ENCODE measurements around the gene IQCH. TPM values are rescaled to one million over a fixed set of nuclear protein-coding genes. Genes with fewer than 3 reads are reported as not detected.

The IQCH gene
- polyA plus RNA-seq, 2 of the 4 experiments (the other 2 are of a cell fraction), result 1.5 to 3.8 TPM

DNA sequence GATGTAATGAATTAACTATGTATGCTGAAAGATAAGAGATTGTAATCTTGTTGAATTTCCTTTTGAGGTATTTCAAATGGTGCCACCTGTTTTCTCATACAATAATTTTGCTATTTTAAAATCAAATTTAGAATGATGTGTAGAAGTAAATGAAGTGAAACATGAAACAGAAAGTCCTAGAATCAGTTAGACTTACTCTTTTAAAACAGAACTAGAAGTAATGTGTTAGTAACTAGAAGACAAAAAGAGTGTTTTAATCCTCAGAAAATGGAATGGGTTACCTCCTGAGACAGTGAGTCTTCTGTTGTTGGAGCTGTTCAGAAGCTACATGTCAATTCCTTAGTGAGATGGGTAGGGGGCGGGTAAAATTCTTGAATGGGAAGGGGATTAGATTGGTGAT is 279.8 kb downstream of the IQCH start (continued):
- TF ChIP-seq NPAS2 (CRISPR knock-in tag; IDR thresholded peaks at IDR 0.05; ENCODE audit: borderline replicate concordance), result no peak
- no peak for TF ChIP-seq ZFP36 (IDR thresholded peaks at IDR 0.05; ENCODE audit: borderline replicate concordance, partially characterized antibody)
- no peak for TF ChIP-seq PBX3 (IDR thresholded peaks at IDR 0.05)
- TF ChIP-seq ESRRA (IDR thresholded peaks at IDR 0.05; ENCODE audit: borderline replicate concordance, low read length), result no peak
- TF ChIP-seq USF2 (IDR thresholded peaks at IDR 0.05), result no peak
- no peak for TF ChIP-seq PHF8 (IDR thresholded peaks at IDR 0.05; ENCODE audit: borderline replicate concordance, low read depth)
- TF ChIP-seq, protein P1, sequence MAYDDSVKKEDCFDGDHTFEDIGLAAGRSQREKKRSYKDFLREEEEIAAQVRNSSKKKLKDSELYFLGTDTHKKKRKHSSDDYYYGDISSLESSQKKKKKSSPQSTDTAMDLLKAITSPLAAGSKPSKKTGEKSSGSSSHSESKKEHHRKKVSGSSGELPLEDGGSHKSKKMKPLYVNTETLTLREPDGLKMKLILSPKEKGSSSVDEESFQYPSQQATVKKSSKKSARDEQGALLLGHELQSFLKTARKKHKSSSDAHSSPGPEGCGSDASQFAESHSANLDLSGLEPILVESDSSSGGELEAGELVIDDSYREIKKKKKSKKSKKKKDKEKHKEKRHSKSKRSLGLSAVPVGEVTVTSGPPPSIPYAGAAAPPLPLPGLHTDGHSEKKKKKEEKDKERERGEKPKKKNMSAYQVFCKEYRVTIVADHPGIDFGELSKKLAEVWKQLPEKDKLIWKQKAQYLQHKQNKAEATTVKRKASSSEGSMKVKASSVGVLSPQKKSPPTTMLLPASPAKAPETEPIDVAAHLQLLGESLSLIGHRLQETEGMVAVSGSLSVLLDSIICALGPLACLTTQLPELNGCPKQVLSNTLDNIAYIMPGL (CRISPR knock-in tag; IDR thresholded peaks at IDR 0.05; ENCODE audit: borderline replicate concordance), result no peak

DNA sequence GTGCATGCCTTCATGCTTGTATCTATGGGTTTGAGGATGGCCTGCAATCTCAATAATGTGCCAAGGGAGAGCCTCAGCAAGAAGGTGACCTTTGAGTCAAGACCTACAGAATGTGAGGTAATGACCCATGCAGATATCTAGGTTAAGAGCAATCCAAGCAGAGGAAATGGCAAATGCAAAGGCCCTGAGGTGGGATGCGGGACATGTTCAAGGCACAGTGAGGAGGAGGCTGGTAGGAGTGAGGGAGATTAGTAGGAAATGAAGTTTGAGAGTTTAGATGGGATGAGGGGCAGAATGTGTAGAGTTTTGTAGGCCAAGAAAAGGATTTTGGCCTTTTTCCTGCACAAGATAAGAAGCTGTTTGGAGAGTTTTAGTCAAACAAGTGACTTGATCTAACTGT is 283.2 kb downstream of the IQCH start:
- H3K27ac ChIP-seq, result no peak overlapping the region
- TF ChIP-seq EHMT2 (IDR thresholded peaks at IDR 0.05; ENCODE audit: low read depth), result no peak
- no peak for TF ChIP-seq MYC (IDR thresholded peaks at IDR 0.05; ENCODE audit: borderline replicate concordance, low read length)
- no peak for TF ChIP-seq RCOR1 (IDR thresholded peaks at IDR 0.05; ENCODE audit: low read depth, low read length)
- DNase-seq (ENCODE audit: low read depth in 1 of 2, low spot score in 1 of 2) (no peak), FAIRE-seq (no peak), ATAC-seq (no peak)
- ChIA-PET CTCF (interaction anchor here (1.2 to 1.7 kb wide), 3 partner anchors 11 to 48 kb away, joined by 3 read pairs; partner anchors contain the start of gene C15orf61), POLR2A (interaction anchor here (1.6 kb wide), 1 partner anchor 17 kb away, joined by 5 read pairs; the partner anchor contains the start of gene C15orf61)
- H3K4me2 ChIP-seq, result no peak overlapping the region
- peaks cover 5% of the 10 kb centered on the region; the same call in 2 of the 3 replicates for H3K4me1 ChIP-seq
- WGBS (ENCODE audit: missing lambda C conversion rate), result 91% methylated on average over 1 of the region's 1 CpG
- no peak overlapping the region for H3K4me3 ChIP-seq
- no peaks in the 10 kb centered on the region for H3K9me3 ChIP-seq

GRCh38 chr15:67542420-67543347 is 288.1 kb downstream of the IQCH start, which contains the start of gene MAP2K5:
MAP2K5 (plus strand) TSS chr15:67542703; CDS start chr15:67543336, 633 bp downstream.
- POLR2A ChIA-PET, result interaction anchor here (0.7 to 1.2 kb wide), 6 partner anchors 9 to 243 kb away, joined by 3 to 21 read pairs (median 3); partner anchors contain the start of gene C15orf61
- 3% methylated on average over 44 of the region's 91 CpGs for WGBS (ENCODE audit: missing lambda C conversion rate)
- peak; percentile 74 to 77 for DNase-seq (ENCODE audit: low read depth in 1 of 2, low spot score in 1 of 2)
- TF ChIP-seq TP53 (CRISPR knock-in tag; IDR thresholded peaks at IDR 0.05), result no peak
- TF ChIP-seq POLR2A (IDR thresholded peaks at IDR 0.05; ENCODE audit: low read length), result peak; percentile 85
- no peak for TF ChIP-seq JUNB (IDR thresholded peaks at IDR 0.05)
- TF ChIP-seq ZNF302 (CRISPR knock-in tag; IDR thresholded peaks at IDR 0.05), result no peak
- TF ChIP-seq, protein P2, sequence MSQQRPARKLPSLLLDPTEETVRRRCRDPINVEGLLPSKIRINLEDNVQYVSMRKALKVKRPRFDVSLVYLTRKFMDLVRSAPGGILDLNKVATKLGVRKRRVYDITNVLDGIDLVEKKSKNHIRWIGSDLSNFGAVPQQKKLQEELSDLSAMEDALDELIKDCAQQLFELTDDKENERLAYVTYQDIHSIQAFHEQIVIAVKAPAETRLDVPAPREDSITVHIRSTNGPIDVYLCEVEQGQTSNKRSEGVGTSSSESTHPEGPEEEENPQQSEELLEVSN (IDR thresholded peaks at IDR 0.05; ENCODE audit: borderline replicate concordance, low read depth), result 0 out of 2 replicates have a peak, but pooled peaks have one; percentile 40
- peak; percentile 92 for TF ChIP-seq MAX (IDR thresholded peaks at IDR 0.05)
- no peak for TF ChIP-seq NFE2L2 (conservative IDR thresholded peaks at IDR 0.05; ENCODE audit: low read length)
- peak; percentile 27; the same call in 1 of the 2 replicates for TF ChIP-seq KDM5A (IDR thresholded peaks at IDR 0.05)
- no peak; a peak in 1 of 5 replicates for TF ChIP-seq RAD21 (conservative IDR thresholded peaks at IDR 0.05 in 1 of 2, IDR thresholded peaks at IDR 0.05 in 1 of 2)
- TF ChIP-seq ZC3H11A (IDR thresholded peaks at IDR 0.05), result 0 out of 2 replicates have a peak, but pooled peaks have one; percentile 1
- peak; percentile 28; the same call in 1 of the 2 replicates for TF ChIP-seq HDAC2 (IDR thresholded peaks at IDR 0.05)
- TF ChIP-seq POLR2AphosphoS2 (conservative IDR thresholded peaks at IDR 0.05; ENCODE audit: low read length), result no peak
- TF ChIP-seq REST (IDR thresholded peaks at IDR 0.05), result no peak
- no peak for TF ChIP-seq EP300 (IDR thresholded peaks at IDR 0.05)
- no peak for TF ChIP-seq NR3C1 (IDR thresholded peaks at IDR 0.05)
- TF ChIP-seq FOSB (CRISPR knock-in tag; IDR thresholded peaks at IDR 0.05), result no peak

More at GRCh38 chr15:67542420-67543347, 288.1 kb downstream of the IQCH start, which contains the start of gene MAP2K5:
- Histone ChIP-seq H3K27ac (peak within 1 kb of the TSS; percentile 73 to 91), H3K4me1 (peaks cover 14% of the 10 kb centered on the region), H3K4me2 (peak within 1 kb of the TSS; percentile 91), H3K9me3 (no peaks in the 10 kb centered on the region), H3K4me3 (peak within 1 kb of the TSS; percentile 56)
- ATAC-seq (peak; percentile 90 to 94), FAIRE-seq (no peak)
- CTCF ChIA-PET, result interaction anchor here (1.2 to 1.3 kb wide), 2 partner anchors 17 to 86 kb away, joined by 3 to 6 read pairs; no protein-coding TSS in a partner anchor

All from A549 (cell line).